ENCODE data around the gene SLC34A1.
"Not testable (repeated sequence)": the region's sequence is repeated elsewhere in the genome, so short reads cannot be mapped to it uniquely, and the experiment has no call there.

SLC34A1 gene

GRCh38 chr5:177384134-177384533, at the start of gene SLC34A1:
SLC34A1 (plus strand) TSS chr5:177384434; CDS start chr5:177385742, 1,308 bp downstream.
- DNase-seq = no peak

- DNase-seq = no peak
These were observed 49.2 kb upstream of the SLC34A1 start for GRCh38 chr5:177334781-177335700.

GRCh38 chr5:177335701-177336065, 48.6 kb upstream of the SLC34A1 start:
- no peak for DNase-seq

- no peak for DNase-seq
These were observed 48.1 kb upstream of the SLC34A1 start for GRCh38 chr5:177336112-177336511.

GRCh38 chr5:177336603-177337494, 47.4 kb upstream of the SLC34A1 start:
- no peak for DNase-seq

- no peak for DNase-seq
These were observed 45.8 kb upstream of the SLC34A1 start for GRCh38 chr5:177338251-177339106.

- no peak for DNase-seq
These were observed 45.1 kb upstream of the SLC34A1 start for GRCh38 chr5:177339107-177339638.

GRCh38 chr5:177343000-177343399, 41.2 kb upstream of the SLC34A1 start:
- not testable (repeated sequence) for DNase-seq

GRCh38 chr5:177343777-177344176, 40.5 kb upstream of the SLC34A1 start:
- no peak for DNase-seq

GRCh38 chr5:177344891-177345290, 39.3 kb upstream of the SLC34A1 start:
- no peak for DNase-seq

- DNase-seq = no peak
These were observed 37.4 kb upstream of the SLC34A1 start for GRCh38 chr5:177346820-177347219.

- DNase-seq = no peak
These were observed 36.5 kb upstream of the SLC34A1 start for GRCh38 chr5:177347699-177348098.

- no peak for DNase-seq
These were observed 34.9 kb upstream of the SLC34A1 start for GRCh38 chr5:177349362-177349647.

GRCh38 chr5:177349762-177350161, 34.5 kb upstream of the SLC34A1 start:
- DNase-seq = no peak

- no peak for DNase-seq
These were observed 33.4 kb upstream of the SLC34A1 start for GRCh38 chr5:177350776-177351391.

- DNase-seq = peak; percentile 97
These were observed 32.6 kb upstream of the SLC34A1 start, which contains the start of gene LMAN2 for GRCh38 chr5:177351392-177352329. LMAN2 (minus strand) TSS chr5:177351668; CDS start chr5:177351647, 21 bp downstream.

GRCh38 chr5:177353093-177353492, 31.1 kb upstream of the SLC34A1 start:
- DNase-seq = no peak

- no peak for DNase-seq
These were observed 30.0 kb upstream of the SLC34A1 start for GRCh38 chr5:177354256-177354655.

- DNase-seq = no peak
These were observed 29.5 kb upstream of the SLC34A1 start for GRCh38 chr5:177354711-177355110.

GRCh38 chr5:177355162-177355867, 28.9 kb upstream of the SLC34A1 start:
- DNase-seq = no peak

All from KG1 (cell line).